Measurements from ENCODE around the gene ARHGAP15.
"Not testable (repeated sequence)": the region's sequence is repeated elsewhere in the genome, so short reads cannot be mapped to it uniquely, and the experiment has no call there.

ARHGAP15 gene

DNA sequence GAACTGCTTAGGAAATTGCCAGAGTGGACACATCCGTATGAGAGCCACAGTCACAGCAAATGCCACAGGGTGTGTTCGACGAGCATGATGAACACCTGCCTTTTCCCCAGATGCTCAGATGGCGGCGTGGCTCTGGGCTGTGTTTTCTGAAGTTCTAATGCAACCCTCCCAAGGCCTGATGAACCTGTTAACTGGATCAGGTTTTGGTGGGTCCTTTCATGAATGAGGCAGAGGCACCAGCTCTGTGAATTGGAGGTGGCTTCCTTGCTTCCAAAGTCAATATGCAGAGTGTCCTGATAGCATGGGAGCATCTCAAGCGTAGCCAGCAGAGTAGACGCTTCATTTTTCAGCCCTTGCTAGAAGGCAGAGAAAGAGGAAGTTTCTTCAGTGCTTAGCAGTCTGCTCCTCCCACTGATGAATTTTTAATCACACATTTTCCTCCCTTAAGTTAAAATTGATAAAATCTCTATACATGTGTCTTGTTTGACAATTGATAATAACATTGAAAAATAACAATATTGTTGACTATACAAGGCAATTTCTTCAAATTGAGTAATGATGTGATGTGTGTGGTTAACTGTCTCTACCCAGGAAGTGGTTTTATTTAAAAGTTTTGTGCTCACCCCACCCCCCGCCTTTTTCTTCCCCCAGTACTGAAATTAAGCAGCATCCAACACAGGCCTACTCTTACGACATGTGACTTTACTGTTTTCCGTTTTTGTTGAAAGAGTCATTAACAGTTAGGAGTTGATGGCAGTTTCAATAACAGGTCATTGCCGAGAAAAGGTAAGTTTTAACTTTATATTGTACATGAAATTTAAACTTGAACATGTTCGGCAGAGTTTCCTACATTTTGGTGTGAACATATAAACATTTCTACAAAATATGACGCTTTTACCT lies at the start of gene ARHGAP15:
Gene ARHGAP15 (plus strand): TSS at position 739 of the 900 bp plus-strand sequence.
- peak; percentile 78 for DNase-seq

DNA sequence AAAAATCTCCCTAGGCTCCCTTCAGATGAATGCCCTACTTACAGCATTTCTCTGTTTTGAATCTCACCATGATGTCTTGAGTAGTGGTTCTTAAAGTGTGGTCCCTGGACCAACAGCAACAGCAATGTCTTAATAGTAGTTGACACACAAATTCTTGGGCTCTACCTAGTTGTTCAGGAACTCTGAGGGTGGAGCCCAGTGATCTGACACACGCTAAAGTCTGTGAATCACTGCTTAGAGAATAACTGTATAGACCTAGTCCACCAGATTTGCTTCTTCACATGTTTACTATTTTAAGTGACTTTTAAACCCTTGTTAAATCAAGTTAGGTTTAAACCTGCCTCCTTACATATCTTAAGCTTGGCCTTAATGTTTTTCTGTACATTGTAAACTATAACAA lies 47.6 kb upstream of the ARHGAP15 start:
- no peak for DNase-seq

GRCh38 chr2:143083636-143084035 lies 45.6 kb upstream of the ARHGAP15 start:
- no peak for DNase-seq

GRCh38 chr2:143084462-143084861 lies 44.8 kb upstream of the ARHGAP15 start:
- DNase-seq: no peak

GRCh38 chr2:143085125-143085784 lies 44.0 kb upstream of the ARHGAP15 start:
- no peak for DNase-seq

DNA sequence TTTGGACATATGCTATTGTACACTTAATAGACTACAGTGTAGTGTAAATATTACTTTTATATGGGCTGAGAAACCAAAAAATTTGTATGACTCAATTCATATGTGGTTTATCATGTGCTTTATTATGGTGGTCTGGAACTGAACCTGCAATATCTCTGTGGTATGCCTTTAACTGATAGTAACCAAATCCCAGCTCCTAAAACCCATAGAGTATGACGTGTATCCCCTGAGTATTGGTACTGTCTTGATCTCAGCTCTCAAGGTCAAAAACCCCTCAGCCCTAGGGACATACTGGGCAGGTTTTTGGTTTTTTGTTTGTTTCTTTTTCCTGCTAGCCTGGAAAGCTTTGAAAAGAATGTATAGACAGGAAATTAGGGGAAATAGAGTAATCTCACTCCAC lies 42.2 kb upstream of the ARHGAP15 start:
- DNase-seq: no peak

DNA sequence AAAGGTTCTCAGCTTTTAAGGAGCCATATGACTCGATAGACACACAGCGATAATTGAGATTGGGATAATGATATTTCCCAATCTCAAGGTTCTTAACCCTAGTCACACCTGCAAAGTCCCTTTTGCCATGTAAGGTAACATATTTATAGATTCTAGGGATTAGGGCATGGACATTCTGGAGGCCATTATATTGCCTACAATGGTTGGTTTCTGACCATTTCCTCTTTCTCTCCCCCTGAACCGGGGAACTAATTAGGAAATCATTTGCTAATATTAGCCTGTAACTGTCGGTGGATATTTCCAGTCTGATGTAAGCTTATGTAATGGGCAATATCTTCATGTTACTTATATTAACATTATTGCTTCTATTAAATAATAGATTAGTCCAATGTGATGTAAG lies 40.8 kb upstream of the ARHGAP15 start:
- DNase-seq: no peak

- DNase-seq: not testable (repeated sequence)
Measured at GRCh38 chr2:143089520-143089919, 39.7 kb upstream of the ARHGAP15 start.

DNA sequence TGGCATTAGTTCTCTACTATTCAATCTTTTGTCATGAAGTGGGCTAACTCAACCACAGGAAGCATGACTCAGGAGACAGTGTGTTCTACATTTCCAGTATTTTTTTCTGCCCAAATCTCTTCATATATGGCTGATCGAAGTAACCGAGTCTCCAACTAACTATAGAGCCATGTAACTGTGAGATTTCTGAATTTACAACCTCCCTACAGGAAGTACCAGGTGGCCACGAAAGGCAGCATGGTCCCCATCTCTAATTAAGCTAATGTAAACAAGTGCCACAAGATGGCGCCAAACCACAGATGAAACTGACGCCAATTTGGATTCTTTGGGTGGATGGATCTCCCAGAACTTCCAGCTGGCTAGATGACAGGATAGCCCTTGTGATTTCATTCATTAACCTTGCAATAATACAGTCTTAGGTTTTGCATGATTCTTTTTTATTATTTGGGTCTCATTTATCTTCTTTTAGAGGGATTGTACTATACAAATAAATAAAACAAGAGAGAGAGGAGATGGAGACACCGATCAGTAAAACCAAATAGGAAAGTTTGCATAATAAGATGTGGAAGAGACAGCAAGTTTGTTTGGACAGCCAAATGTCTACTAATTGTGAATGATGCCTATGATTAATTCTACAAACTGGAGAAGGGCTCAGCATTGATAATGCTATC lies 18.3 kb upstream of the ARHGAP15 start:
- peak; percentile 76 for DNase-seq

DNA sequence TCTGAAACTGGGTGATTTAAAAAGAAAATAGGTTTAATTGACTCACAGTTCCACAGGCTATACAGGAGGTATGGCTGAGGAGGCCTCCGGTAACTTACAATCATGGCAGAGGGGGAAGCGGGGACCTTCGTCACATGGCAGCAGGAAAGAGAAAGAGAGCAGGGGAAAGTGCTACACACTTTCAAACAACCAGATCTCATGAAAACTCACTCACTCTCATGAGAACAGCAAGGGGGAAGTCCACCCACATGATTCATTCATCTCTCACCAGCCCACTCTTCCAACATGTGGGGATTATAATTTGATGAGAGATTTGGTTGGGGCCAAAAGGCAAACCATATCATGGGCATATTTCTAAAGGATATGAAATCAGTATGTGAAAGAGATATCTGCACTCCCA lies 12.0 kb upstream of the ARHGAP15 start:
- DNase-seq: no peak

DNA sequence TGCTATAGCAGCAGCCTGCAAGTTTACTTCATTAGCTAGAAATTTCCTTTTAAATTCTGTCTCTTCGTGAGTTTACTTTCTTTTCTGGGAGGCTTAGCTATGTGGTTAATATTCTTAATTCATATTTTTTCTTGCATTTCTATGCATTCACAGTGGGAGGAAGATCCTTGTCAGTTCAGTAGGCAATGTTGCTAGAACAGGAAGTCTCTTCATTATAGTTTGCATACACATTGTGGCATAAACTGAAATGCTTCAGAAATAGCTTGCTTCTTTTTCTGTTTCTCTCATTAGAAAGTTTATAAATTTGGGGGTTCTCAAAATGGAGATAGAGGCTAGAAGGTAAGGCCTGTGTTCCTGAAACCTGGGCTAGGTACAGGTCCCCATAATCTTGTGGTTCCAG lies 8.1 kb upstream of the ARHGAP15 start:
- no peak for DNase-seq

DNA sequence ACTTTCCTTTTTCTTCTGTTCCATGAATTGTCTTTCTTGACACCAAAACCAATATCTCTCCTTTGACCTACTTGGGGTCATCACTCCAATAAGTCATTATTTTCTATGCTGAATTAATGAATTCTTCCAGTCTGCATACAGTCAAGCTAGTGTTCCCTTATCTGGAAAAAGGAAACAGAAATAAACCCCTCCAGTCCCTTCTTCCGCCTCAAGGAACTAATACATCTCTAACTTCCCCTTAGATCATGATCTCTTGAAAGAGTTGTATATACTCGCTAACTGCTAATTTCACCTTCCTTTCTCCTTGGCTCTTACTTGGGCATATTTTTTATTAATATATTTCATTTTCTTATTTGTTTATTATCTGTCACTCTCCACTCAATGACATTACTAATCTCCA lies 7.3 kb upstream of the ARHGAP15 start:
- no peak for DNase-seq

DNA sequence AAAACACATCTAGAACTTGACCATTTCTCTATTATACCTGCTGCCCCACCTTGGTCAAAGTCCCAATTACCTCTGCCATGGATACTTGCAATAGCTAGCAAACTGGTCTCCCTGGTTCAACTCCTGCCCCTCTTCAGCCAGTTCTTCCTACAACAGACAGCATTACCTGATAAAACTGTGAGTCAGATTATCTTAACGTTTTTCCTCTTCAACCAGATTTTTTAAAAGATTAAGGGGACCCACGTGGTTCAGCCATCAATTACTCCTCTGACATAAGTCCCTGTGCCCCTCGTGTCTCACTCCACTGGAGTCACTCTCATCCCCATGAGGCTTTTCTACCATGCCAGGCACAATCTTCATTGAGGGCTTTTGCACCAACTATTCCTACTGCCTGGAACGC lies 5.3 kb upstream of the ARHGAP15 start:
- DNase-seq: no peak

DNA sequence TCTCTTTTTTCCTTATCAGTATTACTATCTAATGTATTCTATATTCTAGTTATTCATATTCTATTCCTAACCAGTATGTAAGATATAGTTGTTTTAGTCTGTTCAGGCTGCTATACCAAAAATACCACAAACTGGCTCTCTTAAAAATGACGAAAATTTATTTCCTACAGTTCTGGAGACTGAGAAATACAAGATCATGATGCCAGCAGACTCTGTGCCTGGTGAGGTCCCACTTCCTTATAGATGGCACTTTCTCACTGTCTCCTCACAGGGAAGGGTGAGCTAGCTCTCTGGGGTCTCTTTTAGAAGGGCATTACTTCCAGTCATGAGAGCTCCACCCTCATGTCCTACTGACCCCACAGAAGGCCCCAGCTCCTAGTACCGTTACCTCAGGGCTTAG lies 4.8 kb upstream of the ARHGAP15 start:
- no peak for DNase-seq

GRCh38 chr2:143125717-143126116 lies 3.5 kb upstream of the ARHGAP15 start:
- DNase-seq: no peak

DNA sequence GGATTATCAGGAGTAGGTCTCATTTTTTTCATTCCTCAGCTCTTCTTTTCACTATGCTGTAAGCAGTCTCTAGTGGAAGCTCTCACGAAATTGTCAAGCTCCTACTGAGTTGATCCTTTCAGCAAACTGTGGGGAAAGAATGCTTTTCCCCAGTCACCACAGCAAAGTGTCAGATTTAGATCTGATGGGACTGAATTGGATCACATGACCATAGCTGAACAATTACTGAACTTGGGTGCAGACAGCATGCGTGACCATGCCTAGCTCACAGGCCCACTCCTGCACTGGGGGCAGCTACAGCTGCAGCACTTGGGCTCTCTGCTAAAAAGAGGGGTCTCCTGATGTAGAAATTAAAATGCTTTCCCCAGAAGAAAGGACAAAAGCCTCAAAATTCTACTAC lies 3.1 kb downstream of the ARHGAP15 start:
- DNase-seq: peak; percentile 43

GRCh38 chr2:143133783-143134182 lies 4.6 kb downstream of the ARHGAP15 start:
- DNase-seq: no peak

DNA sequence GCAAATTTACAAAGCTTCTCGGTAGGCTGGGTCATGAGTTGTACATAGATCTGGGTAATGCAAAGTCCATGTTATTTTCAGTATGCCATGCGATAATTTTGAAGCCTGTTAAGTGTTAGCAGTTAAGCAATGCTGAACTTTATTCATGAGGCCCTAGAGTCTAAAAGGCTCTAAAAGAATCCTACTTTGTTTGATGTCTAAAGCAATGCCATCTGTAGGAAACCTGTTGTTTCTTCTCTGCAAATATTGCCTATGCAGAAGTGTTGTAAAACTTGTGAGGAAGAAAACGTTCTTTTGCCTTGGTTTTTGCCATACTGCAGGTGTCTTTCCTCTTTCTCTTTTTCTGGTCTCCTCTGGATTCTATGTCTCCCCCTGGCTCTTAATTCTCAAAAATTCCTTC lies 9.1 kb downstream of the ARHGAP15 start:
- no peak for DNase-seq

GRCh38 chr2:143139835-143140393 lies 10.7 kb downstream of the ARHGAP15 start:
- DNase-seq: no peak

- no peak for DNase-seq
Measured at GRCh38 chr2:143140864-143141661, 11.8 kb downstream of the ARHGAP15 start.

- no peak for DNase-seq
Measured at GRCh38 chr2:143142598-143142997, 13.4 kb downstream of the ARHGAP15 start.

GRCh38 chr2:143144813-143145455 lies 15.7 kb downstream of the ARHGAP15 start:
- no peak for DNase-seq

Data from activated CD4-positive, alpha-beta T cell treated with anti-CD3 and anti-CD28 coated beads for 48 hours (primary cell).